BE2C (cell line): ENCODE data around the gene TSPAN9.

Experiments used
- DNase-seq: peaks from one replicate; pipeline ENCODE4 v3.0.0-alpha.2; 2020
- H3K27me3 ChIP-seq: fragments of 250-450 bp; sonication (Bioruptor Pico); 2 replicates; pipeline ENCODE4 v1.5.1; 2020; ENCODE audit warnings: mild to moderate bottlenecking
- H3K36me3 ChIP-seq: fragments of 250-450 bp; sonication (Bioruptor Pico); 2 replicates; pipeline ENCODE4 v1.5.1; 2020; ENCODE audit warnings: mild to moderate bottlenecking
- H3K4me1 ChIP-seq: fragments of 250-450 bp; sonication (Bioruptor Pico); 2 replicates; pipeline ENCODE4 v1.5.1; 2020
- H3K4me3 ChIP-seq: 2 replicates; pipeline ENCODE4 v1.5.1; 2011; ENCODE audit warnings: low read depth, low read length
- H3K9me3 ChIP-seq: fragments of 250-450 bp; sonication (Bioruptor Pico); 2 replicates; pipeline ENCODE4 v1.5.1; 2020
- TF ChIP-seq, protein P1 (sequence below): IDR thresholded peaks from 2 replicates; pipeline ENCODE4 v1.5.1; 2012; ENCODE audit warnings: mild to moderate bottlenecking, low read depth, low read length

The TSPAN9 gene

DNA sequence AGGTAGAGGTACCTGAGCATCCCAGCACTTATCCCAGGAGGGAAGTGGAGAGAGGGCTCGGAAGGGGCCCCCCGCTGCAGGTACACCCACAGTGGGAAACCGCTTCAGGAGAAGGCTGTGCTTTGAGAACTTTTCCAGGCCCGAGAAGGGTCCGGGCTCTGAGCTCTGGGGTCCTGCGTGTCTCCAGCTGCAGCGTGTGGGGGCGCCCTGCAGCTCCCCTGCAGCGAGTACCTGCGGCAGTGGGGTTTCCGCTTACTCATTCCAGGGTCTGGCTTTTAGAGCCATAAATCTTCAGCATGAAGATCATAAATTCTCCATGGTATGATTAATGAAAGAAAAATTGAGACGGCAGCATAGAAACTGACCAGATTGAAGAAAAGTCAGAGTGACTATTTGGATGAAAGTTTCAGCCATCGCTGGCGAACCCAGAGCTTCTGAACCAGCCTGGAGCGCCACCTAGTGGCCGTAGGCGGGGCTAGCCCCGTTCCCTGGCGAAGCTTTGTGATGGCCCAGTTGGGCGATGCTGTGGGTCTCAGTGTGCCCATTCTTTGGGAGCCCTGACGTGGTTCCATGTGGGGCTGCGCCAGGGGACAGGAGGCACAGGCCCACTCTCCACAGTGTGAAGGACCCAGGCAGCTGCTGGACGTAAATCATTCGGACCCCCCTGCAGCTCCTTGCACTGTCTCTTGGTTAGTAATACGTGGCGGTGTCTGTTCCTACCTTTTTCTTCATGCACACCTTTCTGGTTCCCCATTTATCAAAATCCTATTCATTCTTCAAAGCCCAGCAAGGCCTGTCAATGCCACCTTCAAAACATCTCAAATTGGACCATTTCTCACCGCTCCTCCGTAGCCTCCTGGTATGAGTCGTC is 198.2 kb downstream of the TSPAN9 start:
- TF ChIP-seq, protein P1, sequence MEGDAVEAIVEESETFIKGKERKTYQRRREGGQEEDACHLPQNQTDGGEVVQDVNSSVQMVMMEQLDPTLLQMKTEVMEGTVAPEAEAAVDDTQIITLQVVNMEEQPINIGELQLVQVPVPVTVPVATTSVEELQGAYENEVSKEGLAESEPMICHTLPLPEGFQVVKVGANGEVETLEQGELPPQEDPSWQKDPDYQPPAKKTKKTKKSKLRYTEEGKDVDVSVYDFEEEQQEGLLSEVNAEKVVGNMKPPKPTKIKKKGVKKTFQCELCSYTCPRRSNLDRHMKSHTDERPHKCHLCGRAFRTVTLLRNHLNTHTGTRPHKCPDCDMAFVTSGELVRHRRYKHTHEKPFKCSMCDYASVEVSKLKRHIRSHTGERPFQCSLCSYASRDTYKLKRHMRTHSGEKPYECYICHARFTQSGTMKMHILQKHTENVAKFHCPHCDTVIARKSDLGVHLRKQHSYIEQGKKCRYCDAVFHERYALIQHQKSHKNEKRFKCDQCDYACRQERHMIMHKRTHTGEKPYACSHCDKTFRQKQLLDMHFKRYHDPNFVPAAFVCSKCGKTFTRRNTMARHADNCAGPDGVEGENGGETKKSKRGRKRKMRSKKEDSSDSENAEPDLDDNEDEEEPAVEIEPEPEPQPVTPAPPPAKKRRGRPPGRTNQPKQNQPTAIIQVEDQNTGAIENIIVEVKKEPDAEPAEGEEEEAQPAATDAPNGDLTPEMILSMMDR = peak; percentile 98
- Histone ChIP-seq H3K4me1 (no peaks in the 10 kb centered on the region; the same call in 1 of the 2 replicates), H3K4me3 (no peak overlapping the region), H3K27me3 (no peaks in the 10 kb centered on the region), H3K36me3 (no peaks in the 10 kb centered on the region), H3K9me3 (no peaks in the 10 kb centered on the region)
- DNase-seq = peak; percentile 79

DNA sequence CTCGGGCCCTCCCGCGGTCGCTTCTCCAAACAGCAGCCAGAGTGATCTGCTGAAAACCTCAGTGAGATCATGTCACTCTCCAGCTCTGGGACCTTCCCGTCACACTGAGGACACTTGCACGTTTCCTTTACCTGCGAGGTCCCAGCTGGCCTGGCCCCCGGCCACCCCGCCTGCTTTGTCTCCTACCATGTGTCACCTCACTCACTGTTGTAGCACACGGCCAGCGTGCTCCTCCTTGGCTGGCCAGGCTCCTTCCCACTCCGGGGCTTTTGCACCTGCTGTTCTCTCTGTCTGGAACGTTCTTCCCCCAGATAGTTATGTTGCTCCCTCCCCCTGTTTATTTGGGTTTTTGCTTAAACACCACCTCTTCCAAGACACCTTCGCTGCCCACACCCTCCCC is 199.0 kb downstream of the TSPAN9 start:
- peaks cover 5% of the 10 kb centered on the region for H3K4me1 ChIP-seq
- TF ChIP-seq, protein P1 = no peak
- H3K36me3 ChIP-seq = no peaks in the 10 kb centered on the region
- H3K27me3 ChIP-seq = no peaks in the 10 kb centered on the region
- no peak overlapping the region for H3K4me3 ChIP-seq
- no peak for DNase-seq
- H3K9me3 ChIP-seq = no peaks in the 10 kb centered on the region

DNA sequence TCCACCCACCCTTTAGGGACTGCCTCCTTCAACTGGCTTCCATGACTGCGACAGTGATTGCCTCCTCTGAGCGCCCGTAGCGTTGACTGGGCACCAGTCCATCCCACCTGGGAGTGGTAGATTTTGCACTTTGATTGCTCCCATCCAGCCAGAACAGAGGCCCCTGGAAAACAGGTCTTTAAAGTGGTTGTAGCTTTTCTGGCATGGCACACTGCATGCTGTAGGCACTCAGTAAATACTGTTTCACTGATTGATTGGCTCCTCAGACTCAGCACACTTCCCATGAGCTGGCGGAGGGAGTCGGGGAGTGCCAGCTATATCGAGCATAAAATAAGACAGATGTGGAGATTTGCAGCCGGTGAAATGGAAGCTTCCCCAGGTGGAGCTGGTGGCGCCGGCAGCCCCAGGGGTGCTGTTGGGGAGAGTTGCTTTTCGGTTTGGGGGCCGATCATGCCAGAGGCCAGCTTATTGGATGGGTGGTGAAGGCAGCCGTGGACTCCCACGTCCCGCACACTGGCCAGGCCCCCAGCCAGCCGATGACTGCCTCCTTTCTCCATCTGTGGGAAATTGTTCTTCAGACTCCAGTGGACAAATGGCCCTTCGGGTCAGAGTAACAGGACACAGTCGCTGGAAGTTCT is 200.2 kb downstream of the TSPAN9 start:
- TF ChIP-seq, protein P1 = no peak
- no peak overlapping the region for H3K4me3 ChIP-seq
- DNase-seq = no peak
- no peaks in the 10 kb centered on the region for H3K9me3 ChIP-seq
- H3K27me3 ChIP-seq = no peaks in the 10 kb centered on the region
- peaks cover 15% of the 10 kb centered on the region for H3K4me1 ChIP-seq
- H3K36me3 ChIP-seq = peaks cover 5% of the 10 kb centered on the region

DNA sequence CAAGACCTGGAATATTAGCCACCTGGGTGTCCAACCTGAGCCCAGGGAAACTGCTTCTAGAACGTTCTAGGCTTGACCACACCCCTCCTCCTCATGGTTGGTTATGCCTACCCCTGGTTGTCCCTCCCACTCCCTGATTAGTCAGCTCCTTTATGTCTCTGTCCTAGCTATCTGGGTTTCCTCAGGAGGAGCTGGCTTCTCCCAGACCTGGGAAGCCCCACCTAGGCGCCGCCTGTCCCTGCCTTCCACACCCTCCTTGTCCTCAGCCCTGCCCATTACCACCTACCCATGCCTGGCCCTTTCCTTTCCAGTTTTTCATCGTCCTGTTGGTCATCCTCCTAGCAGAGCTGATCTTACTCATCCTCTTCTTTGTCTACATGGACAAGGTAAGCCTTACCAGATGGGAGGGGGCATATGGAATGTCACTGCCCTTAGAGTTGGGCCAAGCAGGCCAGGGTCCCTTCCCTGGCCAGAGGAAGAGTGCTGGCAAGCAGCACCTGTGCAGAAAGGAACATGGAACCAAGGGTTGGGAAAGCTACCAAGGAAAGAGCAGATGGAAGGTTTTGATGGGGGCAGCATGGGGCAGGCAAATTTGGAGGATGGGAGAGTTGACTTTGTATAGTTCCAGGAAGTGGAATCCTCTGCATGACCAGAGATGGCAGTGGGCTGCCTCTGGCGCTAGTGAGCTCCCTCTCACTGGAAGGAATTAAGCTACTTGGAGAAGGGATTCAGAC is 201.7 kb downstream of the TSPAN9 start:
- TF ChIP-seq, protein P1 = no peak

DNA sequence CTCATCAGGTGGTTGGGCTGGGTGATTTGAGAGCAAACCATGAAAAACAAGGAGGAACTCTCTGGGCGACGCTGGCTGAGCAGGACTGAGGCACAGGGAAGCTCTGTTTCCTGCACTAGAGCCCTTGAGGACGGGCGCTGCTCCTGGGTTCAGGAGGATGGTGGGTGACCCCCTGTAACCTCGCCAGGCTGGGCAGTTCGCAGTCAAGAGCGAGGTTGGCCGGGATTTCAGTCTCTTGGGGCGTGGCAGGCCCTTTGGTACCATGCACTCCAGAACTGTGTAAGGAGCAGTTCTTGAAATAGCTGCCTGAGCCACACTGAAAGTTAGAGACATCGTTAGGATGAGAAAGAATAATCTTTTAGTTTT is 202.2 kb downstream of the TSPAN9 start:
- Histone ChIP-seq H3K36me3 (peaks cover 15% of the 10 kb centered on the region), H3K27me3 (no peaks in the 10 kb centered on the region), H3K4me3 (no peak overlapping the region), H3K4me1 (peaks cover 17% of the 10 kb centered on the region), H3K9me3 (no peaks in the 10 kb centered on the region)
- TF ChIP-seq, protein P1 = no peak
- DNase-seq = no peak

More for the DNA sequence above, 201.7 kb downstream of the TSPAN9 start:
- H3K4me1 ChIP-seq = peaks cover 17% of the 10 kb centered on the region
- DNase-seq = no peak
- H3K9me3 ChIP-seq = no peaks in the 10 kb centered on the region
- H3K4me3 ChIP-seq = no peak overlapping the region
- H3K36me3 ChIP-seq = peaks cover 15% of the 10 kb centered on the region
- H3K27me3 ChIP-seq = no peaks in the 10 kb centered on the region
